Measurements from ENCODE around the gene CHCHD6.

Gene CHCHD6

DNA sequence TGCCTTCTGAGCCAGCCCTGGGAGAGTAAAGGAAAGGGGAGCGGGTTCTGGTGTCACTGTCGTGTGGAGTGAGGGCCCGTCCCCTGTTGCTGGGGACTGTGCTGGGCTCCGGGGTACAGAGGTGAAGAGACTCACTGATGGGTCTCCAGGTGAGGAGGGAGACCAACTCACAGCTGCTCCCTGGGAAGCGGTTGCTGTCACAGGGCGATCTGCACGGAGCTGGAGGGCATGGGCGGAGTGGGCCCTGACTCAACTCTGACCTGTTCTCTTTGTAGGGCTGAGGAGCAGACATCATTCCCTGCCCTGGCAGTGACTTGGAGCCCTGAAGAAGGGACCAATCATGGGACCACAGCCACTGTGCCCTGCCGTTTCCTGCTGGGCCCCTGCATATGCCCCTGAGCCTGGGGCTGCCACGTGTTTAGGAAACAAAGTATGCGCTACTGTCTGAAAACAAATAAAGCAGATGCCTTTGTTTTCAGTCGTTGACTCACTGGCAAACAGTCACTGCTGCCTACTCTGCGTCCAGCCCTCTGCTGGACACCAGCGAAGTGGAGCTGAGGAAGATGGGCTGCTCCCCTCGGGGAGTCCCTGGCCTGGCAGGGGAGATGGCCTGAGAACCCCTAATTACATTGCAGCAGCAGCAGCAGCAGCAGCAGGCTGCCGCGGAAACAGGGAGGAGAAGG is 256.0 kb downstream of the CHCHD6 start:
- DNase-seq (ENCODE audit: low read depth in 2 of 2): no peak

DNA sequence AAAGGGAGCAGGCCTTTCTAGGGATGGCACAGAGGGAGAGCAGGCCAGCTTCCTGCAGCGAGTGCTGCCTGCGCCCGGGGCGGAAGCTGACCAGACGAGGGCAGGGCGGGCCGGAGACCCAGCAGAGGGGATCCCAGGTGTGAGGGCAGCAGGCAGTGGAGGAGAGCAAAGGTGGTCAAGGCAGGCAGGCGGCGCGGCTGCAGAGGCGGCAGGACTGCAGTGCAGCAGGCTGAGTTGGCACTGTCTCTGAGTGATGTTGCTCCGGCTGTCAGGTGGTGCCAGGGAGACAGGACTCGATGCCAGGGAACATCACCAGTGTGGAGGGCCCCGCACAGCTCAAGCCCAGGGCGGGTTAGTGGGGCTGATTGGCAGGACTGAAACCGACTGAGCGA is 256.6 kb downstream of the CHCHD6 start:
- no peak for DNase-seq (ENCODE audit: low read depth in 2 of 2)

DNA sequence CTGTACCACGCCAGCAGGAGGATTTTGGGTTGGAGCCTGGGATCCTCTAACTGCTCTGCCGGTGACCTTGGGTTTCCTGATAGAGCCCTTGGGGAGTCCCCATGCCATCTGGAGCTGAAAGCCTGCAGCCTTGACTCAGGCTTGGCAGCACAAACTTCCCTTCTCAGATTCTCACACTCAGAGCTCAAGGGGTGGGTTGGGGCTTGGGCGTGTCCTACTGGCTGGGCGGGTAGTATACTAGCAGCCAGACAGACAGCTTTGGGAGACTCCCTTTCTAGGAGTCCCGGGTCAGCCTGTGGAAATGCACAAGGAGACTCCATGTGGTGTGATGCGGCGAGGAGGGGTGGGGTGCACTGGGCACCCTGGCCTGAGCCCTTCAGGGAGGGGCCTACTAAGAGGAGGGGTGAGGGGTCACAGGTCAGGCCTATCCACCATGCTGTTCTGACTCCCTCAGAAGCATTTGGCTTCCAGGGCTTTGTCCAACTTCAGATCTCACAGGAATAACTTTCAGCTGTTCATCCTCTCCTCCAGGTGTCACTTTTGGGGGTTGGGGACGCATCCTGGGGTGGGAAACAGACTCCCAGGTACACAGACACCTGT is 257.3 kb downstream of the CHCHD6 start:
- no peak for DNase-seq (ENCODE audit: low read depth in 2 of 2)

DNA sequence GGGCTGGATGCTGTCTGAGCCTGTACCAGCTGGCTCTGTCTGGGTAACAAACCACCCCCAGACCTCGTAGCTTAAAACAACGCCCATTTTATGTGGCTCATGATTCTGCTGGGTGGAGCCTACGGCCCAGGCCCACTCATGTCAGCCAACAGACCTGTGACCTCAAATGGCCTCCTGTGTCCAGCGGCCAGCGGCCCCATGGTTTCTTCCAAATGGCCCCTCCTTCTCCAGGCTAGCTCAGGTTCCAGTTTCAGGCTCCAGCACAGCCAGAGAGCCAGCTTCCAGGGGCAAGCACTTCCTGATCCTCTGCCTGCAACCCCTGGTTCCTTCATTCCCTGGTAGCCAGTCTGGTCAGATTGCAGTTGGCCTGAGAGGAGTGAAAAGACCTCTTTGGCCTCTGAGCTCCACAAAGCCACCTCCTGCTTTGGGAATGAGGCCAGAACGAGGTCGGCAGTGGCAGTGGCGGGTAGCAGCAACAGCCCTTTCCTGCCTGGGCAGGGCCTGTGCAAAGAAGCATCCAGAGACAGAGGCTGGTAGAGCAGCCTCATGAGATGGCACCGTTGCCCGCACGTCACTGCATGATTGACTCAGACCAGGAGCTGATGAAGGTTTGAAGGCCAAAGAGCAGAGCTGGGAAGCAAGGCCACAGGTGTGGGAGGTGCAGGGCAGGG is 257.9 kb downstream of the CHCHD6 start:
- no peak for DNase-seq (ENCODE audit: low read depth in 2 of 2)

DNA sequence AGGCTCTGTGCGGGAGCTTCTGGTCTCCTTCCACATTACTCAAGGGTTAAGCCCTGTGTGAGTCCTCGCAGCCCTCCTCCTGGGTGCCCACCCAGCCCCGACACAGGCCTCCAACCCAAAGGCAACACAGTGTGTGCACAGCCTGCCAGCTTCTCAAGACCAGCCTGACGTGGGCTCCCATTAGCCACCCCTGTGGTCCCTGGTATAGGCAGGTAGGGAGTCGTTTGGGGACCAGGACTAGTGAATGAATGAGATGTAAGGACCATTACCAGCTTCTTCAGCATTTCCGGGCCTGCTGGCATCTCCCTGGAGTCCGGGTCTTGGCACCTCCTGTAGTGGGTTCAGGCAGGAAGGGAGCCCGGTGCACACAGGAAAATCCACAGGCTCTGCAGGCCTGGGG is 258.7 kb downstream of the CHCHD6 start:
- DNase-seq (ENCODE audit: low read depth in 2 of 2): no peak

DNA sequence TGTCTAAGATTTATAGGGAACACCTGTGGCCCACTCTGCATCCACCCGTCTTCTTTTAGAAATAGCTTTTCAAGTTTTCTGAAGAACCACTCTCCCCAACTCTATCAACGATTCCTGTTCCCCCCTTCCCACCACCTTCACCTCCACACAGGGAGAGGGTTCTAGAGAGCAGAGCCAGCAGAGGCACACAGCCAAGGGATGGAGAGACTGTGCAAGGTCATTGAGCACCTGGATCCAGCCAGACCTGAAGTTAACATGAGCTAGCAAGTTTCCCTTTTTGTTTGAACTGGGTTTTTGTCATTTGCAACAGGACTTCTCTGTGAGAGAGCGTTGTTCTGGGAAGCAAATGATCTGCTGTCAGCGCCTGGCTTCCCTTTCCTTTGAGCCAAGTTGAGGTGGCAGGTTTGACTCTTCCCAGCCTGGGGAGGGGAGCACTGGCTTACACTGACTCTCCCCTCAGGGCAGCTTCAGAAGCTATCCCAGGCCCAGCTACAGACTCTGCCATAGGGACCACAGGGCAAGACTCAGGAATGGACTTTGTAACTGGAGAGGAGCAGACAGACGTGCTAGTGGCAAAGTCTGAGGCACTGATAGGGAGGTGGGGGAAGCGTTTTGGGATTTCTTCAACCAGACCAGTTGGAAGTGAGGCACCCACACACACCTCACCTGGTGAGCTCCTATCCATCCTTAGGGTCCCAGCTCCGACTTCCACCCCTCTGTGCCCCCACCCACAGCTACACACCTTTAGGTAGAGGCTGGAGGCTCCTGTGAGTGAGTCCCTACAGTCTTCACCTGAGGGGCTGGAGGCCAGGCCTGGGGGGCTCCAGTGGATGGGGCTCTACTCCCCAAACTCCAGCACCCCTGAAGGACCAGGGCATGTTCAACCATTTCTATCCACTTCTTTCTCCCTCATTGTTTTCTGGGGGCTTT is 259.5 kb downstream of the CHCHD6 start:
- no peak for DNase-seq (ENCODE audit: low read depth in 2 of 2)

DNA sequence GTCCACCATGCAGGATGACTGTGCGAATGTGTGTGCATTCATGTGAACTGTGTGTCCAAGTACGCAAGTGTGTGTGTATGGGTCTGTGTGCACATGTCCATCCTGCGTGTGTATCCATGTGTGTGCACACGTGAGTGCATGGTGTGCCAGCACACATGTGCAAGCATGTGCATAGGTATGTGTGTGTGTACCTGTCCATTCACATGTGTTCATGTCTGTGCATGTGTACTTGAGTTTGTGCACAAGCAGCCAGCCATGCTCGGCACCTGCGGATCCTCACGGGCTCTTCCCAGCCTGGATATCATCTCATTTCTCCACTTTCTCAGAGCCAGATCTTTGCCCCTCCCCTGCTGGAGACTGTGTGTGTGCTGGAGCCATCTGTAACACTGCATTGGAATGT is 260.2 kb downstream of the CHCHD6 start:
- DNase-seq (ENCODE audit: low read depth in 2 of 2): no peak

DNA sequence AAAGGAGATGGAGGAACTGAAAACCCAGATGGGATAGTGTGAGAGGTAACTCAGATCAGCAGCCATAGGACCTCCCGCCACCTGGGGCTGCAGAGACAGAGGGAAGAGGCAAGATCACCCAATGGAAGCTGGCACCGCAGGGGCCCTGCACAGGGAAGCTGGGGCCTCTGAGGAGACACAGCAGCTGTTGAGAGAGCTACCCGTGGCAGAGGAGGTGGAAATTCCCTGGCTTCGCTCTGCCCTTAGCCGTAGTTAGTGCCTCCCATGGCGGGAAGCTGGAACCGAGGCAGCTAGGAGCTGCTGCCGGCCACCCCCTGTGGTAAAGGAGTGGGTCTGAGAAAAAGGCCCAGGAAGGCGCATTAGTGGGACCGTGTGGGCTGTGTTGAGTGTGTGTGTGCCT is 260.9 kb downstream of the CHCHD6 start:
- DNase-seq (ENCODE audit: low read depth in 2 of 2): no peak

DNA sequence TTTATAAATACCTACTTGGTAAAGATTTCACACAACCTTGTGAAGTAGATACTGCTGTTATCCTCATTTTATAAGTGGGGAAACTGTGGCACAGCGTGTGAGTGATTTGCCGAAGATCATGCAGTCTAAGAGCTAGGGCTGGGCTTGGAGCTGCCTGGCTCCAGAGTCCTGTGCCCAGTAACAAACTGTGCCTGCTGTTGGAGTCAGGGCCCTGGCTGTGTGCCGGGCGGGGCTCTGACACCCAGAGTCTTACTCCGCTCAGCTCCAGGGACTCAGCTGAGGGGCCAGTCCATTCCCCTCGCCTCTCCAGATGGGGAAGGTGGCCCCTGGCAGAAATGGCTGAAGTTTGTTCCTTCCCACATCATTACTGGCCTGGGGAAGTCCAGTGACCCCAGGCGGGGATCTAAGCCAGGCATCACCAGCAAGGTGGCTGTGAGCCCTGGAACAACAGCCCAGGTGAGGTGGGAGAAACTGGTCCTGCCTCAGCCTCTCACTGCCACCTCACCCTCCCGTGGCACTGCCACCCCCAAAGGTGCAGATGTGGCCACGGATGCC is 261.6 kb downstream of the CHCHD6 start:
- DNase-seq (ENCODE audit: low read depth in 2 of 2): no peak

DNA sequence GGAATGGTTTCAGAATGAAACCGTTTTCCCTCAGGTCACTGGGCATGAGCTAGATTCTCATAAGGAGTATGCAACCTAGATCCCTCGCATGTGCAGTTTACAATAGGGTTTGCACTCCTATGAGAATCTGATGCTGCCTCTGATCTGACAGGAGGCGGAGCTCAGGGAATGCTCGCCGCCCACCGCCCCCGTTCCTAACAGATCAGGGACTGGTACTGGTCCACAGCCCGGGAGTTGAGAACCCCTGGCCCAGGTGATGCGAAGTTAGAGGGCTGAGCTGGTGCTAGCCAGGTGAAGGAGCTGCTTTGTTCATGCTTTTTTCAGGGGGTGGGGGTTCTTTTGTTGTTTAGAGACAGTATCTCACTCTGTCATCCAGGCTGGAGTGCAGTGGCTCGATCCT is 263.3 kb downstream of the CHCHD6 start:
- no peak for DNase-seq (ENCODE audit: low read depth in 2 of 2)

DNA sequence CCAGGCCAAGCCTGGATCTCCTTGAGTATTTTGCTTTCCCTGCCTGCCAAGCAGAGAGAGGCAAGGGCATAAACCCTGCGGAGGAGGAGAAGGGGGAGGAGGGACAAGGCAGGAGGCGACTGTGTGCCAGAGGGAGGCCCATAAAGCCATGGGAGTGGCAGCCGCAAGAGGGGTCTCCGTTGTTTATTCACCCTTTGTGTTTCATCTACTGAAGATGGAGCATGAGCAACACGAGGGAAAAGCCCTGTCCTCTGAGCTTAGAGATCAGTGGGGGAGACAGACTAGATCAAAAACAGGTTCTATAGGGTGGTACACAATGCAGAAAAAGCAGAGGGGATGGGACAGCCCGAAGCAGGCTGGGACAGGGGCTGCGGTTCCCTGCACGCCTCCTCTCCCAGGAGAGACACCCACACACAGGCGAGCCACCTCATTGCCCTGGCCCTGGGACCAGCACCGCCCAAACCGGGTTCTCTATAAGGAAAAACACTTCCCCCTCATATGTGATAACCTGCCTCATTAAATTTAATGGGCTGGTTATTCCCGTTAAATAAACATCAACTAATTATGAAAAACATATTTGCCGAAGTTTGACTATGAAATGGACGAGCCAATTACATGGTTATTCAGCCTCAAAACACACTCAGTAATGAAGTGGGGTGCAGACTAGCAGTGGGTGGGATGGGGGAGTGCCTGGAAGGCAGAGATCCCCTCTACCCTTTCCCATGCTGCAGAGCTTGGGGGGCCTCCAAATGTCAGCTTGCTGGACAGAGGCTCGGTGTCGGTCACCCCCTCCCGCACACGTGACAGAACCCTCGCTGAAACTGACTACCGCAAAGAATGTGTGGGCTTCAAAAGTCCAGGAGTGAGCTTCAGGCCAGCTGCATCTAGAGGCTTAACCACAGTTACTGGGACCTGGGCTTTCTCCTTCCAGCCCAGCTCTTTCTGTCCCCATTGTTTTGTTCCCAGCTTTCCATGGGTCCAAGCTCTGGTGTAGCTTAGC is 264.7 kb downstream of the CHCHD6 start:
- no peak for DNase-seq (ENCODE audit: low read depth in 2 of 2)

DNA sequence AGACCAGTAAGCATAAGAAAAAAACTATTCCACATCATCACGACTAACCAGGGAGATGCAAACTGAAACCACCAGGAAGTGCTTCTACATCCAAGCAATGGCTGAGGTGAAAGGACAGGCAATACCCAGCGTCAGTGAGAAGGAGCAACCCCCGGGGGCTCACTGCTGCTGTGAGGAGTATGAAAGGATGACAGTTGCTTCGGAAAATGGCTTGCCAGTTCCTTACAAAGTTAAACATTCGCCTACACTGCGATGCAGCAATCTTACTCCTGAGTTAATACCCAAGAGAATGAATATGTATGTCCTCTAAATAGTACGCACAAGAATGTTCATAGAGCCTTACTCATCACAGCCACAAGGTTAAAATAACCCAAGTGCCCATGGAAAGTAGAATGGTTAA is 265.5 kb downstream of the CHCHD6 start:
- DNase-seq (ENCODE audit: low read depth in 2 of 2): no peak

DNA sequence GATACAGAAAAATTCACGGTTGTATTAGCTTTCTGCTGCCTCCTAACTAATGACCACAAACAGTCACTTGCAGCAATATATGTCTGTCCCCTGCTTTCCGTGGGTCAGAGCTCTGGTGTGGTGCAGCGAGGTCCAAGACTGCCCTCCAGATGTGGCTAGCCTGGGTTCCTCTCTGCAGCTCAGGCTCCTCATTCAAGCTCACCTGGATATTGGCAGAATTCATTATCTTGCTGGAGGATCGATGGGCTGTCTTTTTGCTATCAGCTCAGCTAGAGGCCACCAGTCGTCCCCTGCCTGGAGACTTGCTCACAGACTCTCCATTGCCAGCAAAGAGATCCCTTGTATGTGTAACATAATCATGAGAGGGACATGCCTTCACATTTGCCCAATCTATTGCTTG is 266.1 kb downstream of the CHCHD6 start:
- DNase-seq (ENCODE audit: low read depth in 2 of 2): no peak

DNA sequence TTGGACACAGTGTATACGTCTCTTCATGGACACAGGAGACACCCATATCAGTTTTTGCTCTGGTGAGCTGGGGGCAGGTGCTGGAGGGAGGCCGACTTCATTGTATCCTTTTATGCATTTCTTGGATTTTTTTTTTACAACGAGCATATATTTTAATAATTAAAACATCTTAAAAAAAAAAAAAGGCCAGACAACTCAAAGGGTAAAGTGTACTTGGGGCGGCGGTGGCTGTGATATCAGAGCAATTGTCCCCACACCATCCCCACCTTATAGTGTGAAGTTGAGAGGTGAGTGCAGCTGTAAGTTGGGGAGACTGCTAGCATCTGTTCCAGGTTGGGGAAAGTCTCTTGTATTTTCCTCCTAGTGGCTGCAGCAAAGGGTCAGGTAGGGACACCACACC is 266.9 kb downstream of the CHCHD6 start:
- no peak for DNase-seq (ENCODE audit: low read depth in 2 of 2)

DNA sequence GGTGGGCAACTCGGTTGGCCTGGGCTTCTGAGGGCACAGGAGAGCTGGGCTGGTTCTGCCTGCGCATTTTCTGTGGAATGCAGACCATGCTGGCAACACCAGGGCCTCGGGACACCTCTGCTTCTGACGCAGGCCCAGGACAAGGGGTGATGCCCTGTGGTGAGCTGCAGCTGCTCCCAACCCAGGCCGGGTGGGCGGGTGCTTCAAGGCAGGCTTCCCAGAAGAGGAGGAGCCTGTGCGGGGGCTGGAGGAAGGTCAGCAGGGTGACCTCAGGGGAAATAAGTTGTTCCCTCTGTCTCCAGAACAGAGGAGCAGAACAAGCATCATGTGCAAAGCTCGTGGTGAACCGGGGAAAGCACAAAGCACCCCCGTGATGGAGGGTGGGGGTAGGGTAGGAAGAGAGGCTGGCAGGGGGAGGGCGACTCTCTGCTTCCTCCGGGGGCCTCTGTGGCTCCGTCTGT is 267.9 kb downstream of the CHCHD6 start:
- no peak for DNase-seq (ENCODE audit: low read depth in 2 of 2)

DNA sequence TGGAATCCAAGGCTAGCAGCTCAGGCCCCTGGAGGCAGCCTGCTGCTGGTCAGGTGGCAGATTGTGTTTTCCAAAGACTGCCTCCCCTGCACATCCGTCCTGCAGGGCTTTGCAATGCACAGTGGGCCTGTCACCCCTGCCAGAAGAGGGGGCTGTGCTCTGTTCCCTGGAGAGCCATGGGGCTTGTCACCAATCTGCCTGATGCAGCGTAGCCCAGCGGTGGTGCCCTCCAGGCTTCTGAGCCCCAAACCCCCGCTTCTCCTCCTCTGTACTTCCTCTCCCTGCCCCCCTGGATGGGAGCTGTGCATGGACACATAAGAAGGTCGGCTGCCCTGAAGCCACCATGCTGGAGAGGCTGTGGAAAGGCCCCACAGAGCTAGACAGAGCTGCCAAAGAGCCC is 268.8 kb downstream of the CHCHD6 start:
- no peak for DNase-seq (ENCODE audit: low read depth in 2 of 2)

DNA sequence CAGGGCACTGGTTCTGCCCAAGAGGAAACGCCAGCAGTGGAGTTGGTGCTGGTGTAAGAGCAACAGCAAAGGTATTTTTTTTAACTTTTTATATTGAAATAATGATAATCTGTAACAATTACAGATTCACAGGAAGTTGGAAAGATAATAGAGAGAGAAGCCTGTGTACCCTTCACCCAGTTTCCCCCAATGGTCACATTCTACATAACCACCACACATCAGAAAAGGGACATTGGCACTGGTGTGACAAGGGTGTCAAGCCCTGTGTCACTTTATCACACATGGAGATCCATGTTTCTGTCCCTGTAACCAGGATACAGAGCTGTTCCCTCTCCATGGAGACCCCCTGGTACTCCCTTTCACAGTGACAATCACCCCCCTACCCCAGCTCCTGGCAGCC is 269.8 kb downstream of the CHCHD6 start:
- DNase-seq (ENCODE audit: low read depth in 2 of 2): no peak

DNA sequence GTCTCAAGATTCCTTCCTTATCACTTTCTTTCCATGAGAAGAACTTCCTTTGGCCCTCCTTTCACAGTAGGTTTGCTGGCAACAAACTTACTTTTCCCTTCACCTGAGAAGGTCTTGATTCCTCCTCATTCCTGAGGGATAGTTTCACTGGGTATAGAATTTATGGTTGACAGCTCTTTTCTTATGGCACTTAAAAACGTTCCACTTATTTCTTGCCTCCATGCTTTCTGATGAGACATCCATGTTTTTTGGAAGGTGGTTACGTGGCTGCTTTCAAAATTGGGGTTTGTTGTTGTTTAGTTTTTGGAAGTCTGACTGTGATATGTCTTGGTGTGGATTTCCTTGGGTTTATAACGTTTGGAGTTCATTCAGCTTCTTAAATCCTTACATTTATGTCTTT is 270.7 kb downstream of the CHCHD6 start:
- DNase-seq (ENCODE audit: low read depth in 2 of 2): no peak

DNA sequence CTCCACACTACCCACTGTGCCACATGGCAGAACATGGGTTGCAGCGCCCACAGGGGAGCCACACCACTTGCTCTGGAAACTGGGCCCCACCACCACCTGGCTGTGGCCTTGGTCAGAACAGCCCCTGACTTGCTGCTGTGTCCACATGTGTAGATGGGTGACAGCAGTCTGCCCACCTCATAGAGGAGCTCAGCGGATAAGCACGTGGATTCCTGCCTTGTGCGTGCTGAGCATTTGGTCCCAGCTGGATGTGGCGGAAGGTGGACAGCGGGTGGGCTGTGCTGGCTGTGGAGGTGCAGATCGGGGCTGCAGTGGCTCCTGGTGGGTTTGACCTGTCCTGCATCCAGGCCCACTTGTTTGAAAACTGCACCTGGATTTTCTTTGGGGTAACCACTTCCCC is 272.9 kb downstream of the CHCHD6 start:
- DNase-seq (ENCODE audit: low read depth in 2 of 2): no peak

DNA sequence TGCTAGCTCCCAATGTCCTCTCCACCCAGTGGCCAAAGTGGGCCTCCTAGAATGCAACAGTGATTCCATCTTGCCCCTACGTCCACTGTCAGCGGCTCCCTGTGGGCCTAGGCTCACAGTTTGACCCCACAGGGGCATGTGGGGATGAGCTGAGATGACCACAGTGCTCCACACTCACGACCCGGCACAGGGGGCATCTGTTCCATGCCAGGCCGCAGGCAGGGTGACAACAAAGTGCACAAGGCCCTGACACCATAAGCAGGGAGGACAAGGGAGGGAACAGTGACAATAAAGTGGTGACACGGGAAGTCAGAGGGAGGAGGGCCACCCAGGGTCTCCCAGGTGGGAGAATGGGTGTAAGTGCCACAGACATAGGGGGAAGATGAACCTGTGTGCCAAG is 273.8 kb downstream of the CHCHD6 start:
- DNase-seq (ENCODE audit: low read depth in 2 of 2): no peak

DNA sequence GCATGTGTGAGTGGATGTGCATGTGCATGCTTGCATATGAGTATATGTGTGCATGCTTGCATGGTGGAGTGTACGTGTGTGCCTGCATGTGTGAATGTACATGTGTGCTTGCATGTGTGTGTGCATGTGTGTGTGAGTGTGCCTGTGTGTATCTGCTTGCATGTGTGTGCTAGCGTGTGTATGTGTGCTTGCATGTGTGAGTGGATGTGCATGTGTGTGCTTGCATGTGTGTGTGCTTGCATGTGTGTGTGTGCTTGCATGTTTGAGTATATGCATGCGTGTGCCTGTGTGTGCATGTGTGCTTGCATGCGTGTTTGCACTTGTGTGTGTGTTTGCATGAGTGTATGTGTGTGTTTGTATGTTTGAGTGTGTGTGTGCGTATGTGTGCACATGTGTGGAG is 274.3 kb downstream of the CHCHD6 start:
- no peak for DNase-seq (ENCODE audit: low read depth in 2 of 2)
